HCT116 (cell line): Measurements from ENCODE around the gene RXRA.

ENCODE experiments used
- ATF3 ChIP-seq: IDR thresholded peaks from 2 replicates; pipeline ENCODE4 v1.6.1; 2012
- CBX3 ChIP-seq: IDR thresholded peaks from 2 replicates; pipeline ENCODE4 v1.6.1; 2012; ENCODE audit warnings: low read depth
- CEBPB ChIP-seq: IDR thresholded peaks from 2 replicates; pipeline ENCODE4 v1.6.1; 2012; ENCODE audit warnings: low read depth
- CTCF ChIP-seq, 3 experiments: fragments of 200-600 bp in 1 of 3; sonication (generic) in 1 of 3; IDR thresholded peaks in 2 of 3; conservative IDR thresholded peaks in 1 of 3; 2 replicates each; pipeline ENCODE4 v1.5.1; 2012 to 2017; ENCODE audit warnings: low read depth in 2 of 3, low read length in 2 of 3, antibody characterized with exemption in 1 of 3, borderline replicate concordance in 1 of 3, control low read depth in 1 of 3, mild to moderate bottlenecking in 1 of 3, mixed read lengths in 1 of 3, mixed run types in 1 of 3, moderate library complexity in 1 of 3; ENCODE audit not compliant: insufficient read depth in 1 of 3
- EZH2 ChIP-seq: fragments of 200-600 bp; sonication (generic); IDR thresholded peaks from 2 replicates; pipeline ENCODE4 v1.6.1; 2017; ENCODE audit warnings: antibody characterized with exemption, mixed run types
- EZH2phosphoT487 ChIP-seq: fragments of 200-600 bp; IDR thresholded peaks from 2 replicates; pipeline ENCODE4 v1.6.1; 2018; ENCODE audit warnings: antibody characterized with exemption, borderline replicate concordance
- MAX ChIP-seq: IDR thresholded peaks from 2 replicates; pipeline ENCODE4 v1.6.1; 2012
- POLR2A ChIP-seq: IDR thresholded peaks from 2 replicates; pipeline ENCODE4 v1.7.0; 2011; ENCODE audit warnings: borderline replicate concordance; ENCODE audit not compliant: insufficient read depth, insufficient read length; ENCODE audit errors: extremely low read depth
- POLR2AphosphoS5 ChIP-seq: IDR thresholded peaks from 2 replicates; pipeline ENCODE4 v1.6.1; 2011; ENCODE audit warnings: mild to moderate bottlenecking, low read depth, low read length, moderate library complexity
- RAD21 ChIP-seq: IDR thresholded peaks from 2 replicates; pipeline ENCODE4 v1.6.1; 2012; ENCODE audit warnings: low read depth, mild to moderate bottlenecking
- REST ChIP-seq: IDR thresholded peaks from 2 replicates; pipeline ENCODE4 v1.6.1; 2012; ENCODE audit warnings: low read depth
- SIN3A ChIP-seq: IDR thresholded peaks from 2 replicates; pipeline ENCODE4 v1.6.1; 2012; ENCODE audit warnings: low read depth
- TCF7L2 ChIP-seq: IDR thresholded peaks from 2 replicates; pipeline ENCODE4 v1.7.0; 2011; ENCODE audit warnings: borderline replicate concordance, inconsistent platforms; ENCODE audit not compliant: insufficient read depth, insufficient read length; ENCODE audit errors: extremely low read depth
- ZBTB33 ChIP-seq: IDR thresholded peaks from 2 replicates; pipeline ENCODE4 v1.6.1; 2011; ENCODE audit warnings: mild to moderate bottlenecking, low read length, moderate library complexity; ENCODE audit not compliant: insufficient replicate concordance; ENCODE audit errors: extremely low read depth

GRCh38 chr9:134301387-134302129, 24.7 kb upstream of the RXRA start:
- TF ChIP-seq CTCF (IDR thresholded peaks at IDR 0.05 in 2 of 3, conservative IDR thresholded peaks at IDR 0.05 in 1 of 3; ENCODE audit: borderline replicate concordance in 1 of 3, insufficient read depth in 1 of 3, low read depth in 2 of 3, low read length in 2 of 3) (no peak), ZBTB33 (no peak), REST (no peak), EZH2 (no peak), ATF3 (no peak), RAD21 (no peak), EZH2phosphoT487 (no peak), SIN3A (no peak), POLR2AphosphoS5 (no peak), CEBPB (no peak), POLR2A (no peak), CBX3 (no peak), MAX (no peak), TCF7L2 (no peak)
